Spleen (tissue), 11 donors: ENCODE measurements around the gene KLHL30. TPM values are rescaled to one million over a fixed set of nuclear protein-coding genes. Genes with fewer than 3 reads are reported as not detected.

Experiments
- DNase-seq: peaks from one replicate; pipeline ENCODE4 v3.0.0-alpha.2; 2020
- H3K27ac ChIP-seq, 8 donors: fragments of 200-600 bp; sonication (generic) in 7 of 8; 1 replicate in 4 of 8; 2 replicates in 4 of 8; pipeline versions ENCODE4 v1.5.0 to v1.8.0; 2016 to 2021; ENCODE audit warnings: inconsistent platforms in 4 of 8, mild to moderate bottlenecking in 4 of 8, moderate library complexity in 1 of 8
- H3K27me3 ChIP-seq, 7 donors: fragments of 200-600 bp; sonication (generic) in 6 of 7; replicated peaks in 1 of 7; 1 replicate in 4 of 7; 2 replicates in 3 of 7; pipeline versions ENCODE4 v1.5.0 to v1.8.0; 2016 to 2021; ENCODE audit warnings: inconsistent platforms in 3 of 7, mild to moderate bottlenecking in 1 of 7
- H3K36me3 ChIP-seq, 6 donors: fragments of 200-600 bp; sonication (generic) in 5 of 6; 1 replicate in 4 of 6; 2 replicates in 2 of 6; pipeline versions ENCODE4 v1.5.0 to v1.8.0; 2016 to 2021; ENCODE audit warnings: inconsistent platforms in 2 of 6
- H3K4me1 ChIP-seq, 6 donors: fragments of 200-600 bp; sonication (generic) in 5 of 6; 1 replicate in 3 of 6; 2 replicates in 3 of 6; pipeline versions ENCODE4 v1.5.0 to v1.8.0; 2016 to 2021; ENCODE audit warnings: inconsistent platforms in 3 of 6
- H3K4me3 ChIP-seq, 8 donors: fragments of 200-600 bp; sonication (generic) in 7 of 8; 1 replicate in 4 of 8; 2 replicates in 4 of 8; pipeline versions ENCODE4 v1.5.0 to v1.8.0; 2016 to 2021; ENCODE audit warnings: inconsistent platforms in 4 of 8, mild to moderate bottlenecking in 4 of 8, moderate library complexity in 2 of 8
- H3K9me3 ChIP-seq, 8 donors: fragments of 200-600 bp; sonication (generic) in 7 of 8; 1 replicate in 4 of 8; 2 replicates in 4 of 8; pipeline versions ENCODE4 v1.5.0 to v1.8.0; 2016 to 2021; ENCODE audit warnings: inconsistent platforms in 4 of 8
- CTCF ChIP-seq, 11 experiments: fragments of 200-600 bp in 7 of 11; fragments of 450-650 bp in 4 of 11; sonication (generic) in 4 of 11; IDR thresholded peaks in 8 of 11; conservative IDR thresholded peaks in 3 of 11; 1 replicate in 7 of 11; 2 replicates in 4 of 11; pipeline versions ENCODE4 v1.4.0 to v1.8.0; 2016 to 2021; ENCODE audit warnings: antibody characterized with exemption in 11 of 11, inconsistent platforms in 4 of 11, mild to moderate bottlenecking in 1 of 11
- POLR2A ChIP-seq, 3 donors: fragments of 450-650 bp; IDR thresholded peaks; one replicate each; pipeline ENCODE4 v1.5.1; 2017; ENCODE audit warnings: antibody characterized with exemption in 3 of 3, mild to moderate bottlenecking in 1 of 3
- POLR2AphosphoS5 ChIP-seq, 3 donors: sonication (generic); formaldehyde crosslinking; IDR thresholded peaks; one replicate each; pipeline ENCODE4 v1.5.1; 2017; ENCODE audit warnings: antibody characterized with exemption in 3 of 3
- WGBS, 5 donors: extraction: QIAGEN DNeasy Blood & Tissue Kit in 3 of 5; methylation state at CpG; one replicate each; pipeline versions ENCODE4 v1.1.5 to v1.1.7; 2013 to 2018; 5-methylcytosine and 5-hydroxymethylcytosine counted together
- intact Hi-C: fragments of 100-400 bp; cut with DNase I; formaldehyde crosslinking; loops from one replicate; pipeline ENCODE4 v1.15.0; 2023; ENCODE audit warnings: low total_unique reads
- polyA plus RNA-seq, 3 donors: library from polyadenylated mRNA; stranded (reverse); fragments of 200-250 nt; gene quantifications; one replicate each; pipeline ENCODE4 v1.2.1, GENCODE V29; 2013
- total RNA-seq, 7 donors: library from RNA; depleted of rRNA in 3 of 7; stranded (reverse); fragments of >200 nt in 3 of 7; fragmentation: NEBNext Ultra II Directional in 4 of 7; extraction: Animal tissue kit (Norgen Biotek cat#: 25700) in 4 of 7; gene quantifications; one replicate each; pipeline versions ENCODE4 v1.1.0 to v1.2.1, GENCODE V29; 2016 to 2021
- donor health status: healthy with polysubstance abuse.
- donor health status: DM: no; HTN: no; CAD: no; lungs with moderate emphysema.
- donor health status: DM: no; HTN: no; CAD: no.
- donor health status: Bipolar disorder and iron deficiency.
- donor health status: healthy.
- donor health status: DM: no; HTN: no; CAD: no.
- donor health status: DM: yes; HTN: yes; CAD: no.

KLHL30 gene
- total and polyA plus RNA-seq, 10 donors, result 0.09 to 0.85 (median 0.23) TPM; not detected in 2

GRCh38 chr2:238103465-238104225 is 34.8 kb upstream of the KLHL30 start:
- DNase-seq, result peak; percentile 39
- intact Hi-C loops, result no loop called here
- Histone ChIP-seq H3K36me3 (no peaks in the 10 kb centered on the region), H3K27me3 (no peaks in the 10 kb centered on the region), H3K27ac (no peak overlapping the region), H3K9me3 (no peaks in the 10 kb centered on the region), H3K4me3 (no peak overlapping the region), H3K4me1 (peaks cover 16 to 53% (median 41%) of the 10 kb centered on the region in 6 donors)
- WGBS, 5 donors, result 87 to 93% (median 90%) methylated on average over 16 to 18 of the region's 18 CpGs
- no peak for TF ChIP-seq POLR2AphosphoS5 (IDR thresholded peaks at IDR 0.05)
- TF ChIP-seq CTCF (IDR thresholded peaks at IDR 0.05 in 8 of 11, conservative IDR thresholded peaks at IDR 0.05 in 3 of 11), result no peak
- no peak for TF ChIP-seq POLR2A (IDR thresholded peaks at IDR 0.05)

- Histone ChIP-seq H3K9me3 (no peaks in the 10 kb centered on the region), H3K27me3 (no peaks in the 10 kb centered on the region), H3K36me3 (no peaks in the 10 kb centered on the region), H3K4me3 (no peak overlapping the region), H3K27ac (no peak overlapping the region), H3K4me1 (peaks cover 18 to 53% (median 41%) of the 10 kb centered on the region in 6 donors)
- intact Hi-C loops, result no loop called here
- TF ChIP-seq CTCF (IDR thresholded peaks at IDR 0.05 in 8 of 11, conservative IDR thresholded peaks at IDR 0.05 in 3 of 11), result no peak
- no peak for TF ChIP-seq POLR2A (IDR thresholded peaks at IDR 0.05)
- no peak for TF ChIP-seq POLR2AphosphoS5 (IDR thresholded peaks at IDR 0.05)
- peak; percentile 69 for DNase-seq
- WGBS, 5 donors, result 86 to 91% (median 89%) methylated on average over 7 to 14 of the region's 14 CpGs
Measured at GRCh38 chr2:238104226-238104690, 34.2 kb upstream of the KLHL30 start.

- intact Hi-C loops, result no loop called here
- WGBS, 5 donors, result 77 to 92% (median 92%) methylated on average over 7 to 21 of the region's 21 CpGs
- Histone ChIP-seq H3K27me3 (no peaks in the 10 kb centered on the region), H3K27ac (no peak overlapping the region), H3K36me3 (no peaks in the 10 kb centered on the region), H3K9me3 (no peaks in the 10 kb centered on the region), H3K4me1 (peaks cover 15 to 50% (median 38%) of the 10 kb centered on the region in 6 donors), H3K4me3 (no peak overlapping the region)
- no peak for TF ChIP-seq CTCF (IDR thresholded peaks at IDR 0.05 in 8 of 11, conservative IDR thresholded peaks at IDR 0.05 in 3 of 11)
- no peak for TF ChIP-seq POLR2AphosphoS5 (IDR thresholded peaks at IDR 0.05)
- TF ChIP-seq POLR2A (IDR thresholded peaks at IDR 0.05), result no peak
- peak; percentile 74 for DNase-seq
Measured at GRCh38 chr2:238104691-238105371, 33.6 kb upstream of the KLHL30 start.
